Measurements from ENCODE around the gene TFF3.

DNA sequence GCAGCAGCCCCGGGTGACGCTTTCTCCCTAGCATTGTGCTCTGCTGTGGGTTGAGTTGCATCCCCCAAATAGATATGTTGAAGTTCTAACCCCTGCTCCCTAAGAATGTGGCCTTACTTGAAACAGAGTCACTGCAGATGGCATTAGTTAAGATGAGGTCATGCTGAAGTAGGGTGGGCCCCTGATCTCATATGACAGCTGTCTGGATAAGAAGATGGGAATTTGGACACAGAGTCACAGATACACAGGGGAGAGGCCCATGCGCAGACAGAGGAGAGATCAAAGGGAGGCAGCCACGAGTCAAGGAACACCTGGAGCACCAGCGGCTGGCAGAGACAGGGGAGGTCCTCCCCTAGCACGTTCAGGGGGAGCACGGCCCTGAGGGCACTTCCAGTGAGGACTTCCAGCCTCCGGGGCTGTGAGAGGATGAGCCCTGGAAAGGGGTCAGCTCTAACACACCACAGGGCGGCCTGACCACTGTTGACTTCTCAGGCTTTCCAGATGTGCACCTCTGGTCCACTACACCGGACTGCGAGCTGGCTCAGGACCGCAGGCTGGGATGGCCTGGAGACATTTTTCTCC, 49.9 kb downstream of the TFF3 start:
- TF ChIP-seq, protein P1, sequence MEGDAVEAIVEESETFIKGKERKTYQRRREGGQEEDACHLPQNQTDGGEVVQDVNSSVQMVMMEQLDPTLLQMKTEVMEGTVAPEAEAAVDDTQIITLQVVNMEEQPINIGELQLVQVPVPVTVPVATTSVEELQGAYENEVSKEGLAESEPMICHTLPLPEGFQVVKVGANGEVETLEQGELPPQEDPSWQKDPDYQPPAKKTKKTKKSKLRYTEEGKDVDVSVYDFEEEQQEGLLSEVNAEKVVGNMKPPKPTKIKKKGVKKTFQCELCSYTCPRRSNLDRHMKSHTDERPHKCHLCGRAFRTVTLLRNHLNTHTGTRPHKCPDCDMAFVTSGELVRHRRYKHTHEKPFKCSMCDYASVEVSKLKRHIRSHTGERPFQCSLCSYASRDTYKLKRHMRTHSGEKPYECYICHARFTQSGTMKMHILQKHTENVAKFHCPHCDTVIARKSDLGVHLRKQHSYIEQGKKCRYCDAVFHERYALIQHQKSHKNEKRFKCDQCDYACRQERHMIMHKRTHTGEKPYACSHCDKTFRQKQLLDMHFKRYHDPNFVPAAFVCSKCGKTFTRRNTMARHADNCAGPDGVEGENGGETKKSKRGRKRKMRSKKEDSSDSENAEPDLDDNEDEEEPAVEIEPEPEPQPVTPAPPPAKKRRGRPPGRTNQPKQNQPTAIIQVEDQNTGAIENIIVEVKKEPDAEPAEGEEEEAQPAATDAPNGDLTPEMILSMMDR (conservative IDR thresholded peaks at IDR 0.05): no peak
- no peak for TF ChIP-seq EZH2 (IDR thresholded peaks at IDR 0.05; ENCODE audit: low read depth)
